ENCODE data around the gene SNRPA.

The SNRPA gene

GRCh38 chr19:40750874-40751537, at the start of gene SNRPA:
SNRPA (plus strand) TSS chr19:40751203; CDS start chr19:40751409, 206 bp downstream.
- Histone ChIP-seq H3K9me2 (replicated peaks; ENCODE audit: low read depth, low read length) (no peaks in the 10 kb centered on the region), H4K20me1 (ENCODE audit: insufficient read depth, low read length, poor library complexity, severe bottlenecking) (peaks cover 39% of the 10 kb centered on the region), H3K27me3 (ENCODE audit: insufficient read depth, low read length, poor library complexity, severe bottlenecking) (no peaks in the 10 kb centered on the region), H3K4me2 (ENCODE audit: low read depth, low read length, poor library complexity, severe bottlenecking) (peak within 1 kb of the TSS; percentile 100), H3K9me3 (ENCODE audit: insufficient read depth, low read depth, low read length) (no peaks in the 10 kb centered on the region), H3K79me2 (ENCODE audit: insufficient read depth, low read length) (peaks cover 77% of the 10 kb centered on the region), H3K4me3 (ENCODE audit: low read length, poor library complexity, severe bottlenecking) (peak within 1 kb of the TSS; percentile 99), H3F3A (ENCODE audit: low read depth) (no peaks in the 10 kb centered on the region), H3K36me3 (ENCODE audit: insufficient read depth, low read length) (0 out of 2 replicates have a peak, but pooled peaks cover 4% of the 10 kb centered on the region), H2AFZ (ENCODE audit: low read length) (peak within 1 kb of the TSS; percentile 80), H3K9ac (ENCODE audit: low read depth, low read length, poor library complexity, severe bottlenecking) (peak within 1 kb of the TSS; percentile 100), H3K4me1 (ENCODE audit: insufficient read depth, low read length, poor library complexity, severe bottlenecking) (peaks cover 46% of the 10 kb centered on the region)
- no peak for TF ChIP-seq EZH2phosphoT487 (IDR thresholded peaks at IDR 0.05; ENCODE audit: borderline replicate concordance)
- TF ChIP-seq CTCF (conservative IDR thresholded peaks at IDR 0.05; ENCODE audit: low read length), result no peak

- Histone ChIP-seq H3K4me1 (ENCODE audit: insufficient read depth, low read length, poor library complexity, severe bottlenecking) (no peaks in the 10 kb centered on the region), H3K4me2 (ENCODE audit: low read depth, low read length, poor library complexity, severe bottlenecking) (no peak overlapping the region), H3K9me2 (replicated peaks; ENCODE audit: low read depth, low read length) (no peaks in the 10 kb centered on the region), H3K4me3 (ENCODE audit: low read length, poor library complexity, severe bottlenecking) (no peak overlapping the region), H2AFZ (ENCODE audit: low read length) (no peak overlapping the region), H3F3A (ENCODE audit: low read depth) (no peaks in the 10 kb centered on the region), H3K27me3 (ENCODE audit: insufficient read depth, low read length, poor library complexity, severe bottlenecking) (no peaks in the 10 kb centered on the region), H4K20me1 (ENCODE audit: insufficient read depth, low read length, poor library complexity, severe bottlenecking) (no peaks in the 10 kb centered on the region), H3K9ac (ENCODE audit: low read depth, low read length, poor library complexity, severe bottlenecking) (no peak overlapping the region), H3K79me2 (ENCODE audit: insufficient read depth, low read length) (no peaks in the 10 kb centered on the region), H3K9me3 (ENCODE audit: insufficient read depth, low read depth, low read length) (no peaks in the 10 kb centered on the region), H3K36me3 (ENCODE audit: insufficient read depth, low read length) (peaks cover 13% of the 10 kb centered on the region; the same call in 1 of the 2 replicates)
- TF ChIP-seq CTCF (conservative IDR thresholded peaks at IDR 0.05; ENCODE audit: low read length) (no peak), EZH2phosphoT487 (IDR thresholded peaks at IDR 0.05; ENCODE audit: borderline replicate concordance) (no peak)
Observed at GRCh38 chr19:40701758-40702157, 49.2 kb upstream of the SNRPA start.

- Histone ChIP-seq H3K9ac (ENCODE audit: low read depth, low read length, poor library complexity, severe bottlenecking) (no peak overlapping the region), H3K4me1 (ENCODE audit: insufficient read depth, low read length, poor library complexity, severe bottlenecking) (no peaks in the 10 kb centered on the region), H2AFZ (ENCODE audit: low read length) (no peak overlapping the region), H3F3A (ENCODE audit: low read depth) (no peaks in the 10 kb centered on the region), H3K4me2 (ENCODE audit: low read depth, low read length, poor library complexity, severe bottlenecking) (no peak overlapping the region), H3K9me2 (replicated peaks; ENCODE audit: low read depth, low read length) (no peaks in the 10 kb centered on the region), H3K27me3 (ENCODE audit: insufficient read depth, low read length, poor library complexity, severe bottlenecking) (no peaks in the 10 kb centered on the region), H3K4me3 (ENCODE audit: low read length, poor library complexity, severe bottlenecking) (no peak overlapping the region), H3K9me3 (ENCODE audit: insufficient read depth, low read depth, low read length) (no peaks in the 10 kb centered on the region), H4K20me1 (ENCODE audit: insufficient read depth, low read length, poor library complexity, severe bottlenecking) (no peaks in the 10 kb centered on the region), H3K36me3 (ENCODE audit: insufficient read depth, low read length) (peaks cover 13% of the 10 kb centered on the region; the same call in 1 of the 2 replicates), H3K79me2 (ENCODE audit: insufficient read depth, low read length) (no peaks in the 10 kb centered on the region)
- TF ChIP-seq CTCF (conservative IDR thresholded peaks at IDR 0.05; ENCODE audit: low read length), result no peak
- TF ChIP-seq EZH2phosphoT487 (IDR thresholded peaks at IDR 0.05; ENCODE audit: borderline replicate concordance), result no peak
Observed at GRCh38 chr19:40702337-40703012, 48.5 kb upstream of the SNRPA start.

All from Loucy (cell line).